ENCODE measurements around the gene CDCA3. TPM values are rescaled to one million over a fixed set of nuclear protein-coding genes. Genes with fewer than 3 reads are reported as not detected.

Gene CDCA3
- total RNA-seq, 1 experiment from 2014 or later, result 61.8 TPM

GRCh38 chr12:6827437-6827911, 23.6 kb downstream of the CDCA3 start (continued):
- no peak for TF ChIP-seq CDX4 (CRISPR knock-in tag; IDR thresholded peaks at IDR 0.05; ENCODE audit: borderline replicate concordance)
- TF ChIP-seq USF2 (CRISPR knock-in tag; IDR thresholded peaks at IDR 0.05), result peak; percentile 88
- TF ChIP-seq SP1 (CRISPR knock-in tag; conservative IDR thresholded peaks at IDR 0.05), result peak; percentile 35; the same call in 1 of the 2 replicates
- no peak for TF ChIP-seq ERG (CRISPR knock-in tag; IDR thresholded peaks at IDR 0.05)
- no peak for TF ChIP-seq EMX1 (CRISPR knock-in tag; IDR thresholded peaks at IDR 0.05)
- no peak for TF ChIP-seq TEAD4 (CRISPR knock-in tag; IDR thresholded peaks at IDR 0.05)
- TF ChIP-seq TCF7 (CRISPR knock-in tag; IDR thresholded peaks at IDR 0.05; ENCODE audit: low read depth), result no peak
- TF ChIP-seq STAT6 (CRISPR knock-in tag; conservative IDR thresholded peaks at IDR 0.05; ENCODE audit: low read depth), result no peak
- no peak for TF ChIP-seq MYBL2 (CRISPR knock-in tag; IDR thresholded peaks at IDR 0.05)
- no peak for TF ChIP-seq ATF3 (CRISPR knock-in tag; conservative IDR thresholded peaks at IDR 0.05)
- TF ChIP-seq RORB (CRISPR knock-in tag; IDR thresholded peaks at IDR 0.05), result no peak
- TF ChIP-seq ZNF532 (CRISPR knock-in tag; IDR thresholded peaks at IDR 0.05; ENCODE audit: borderline replicate concordance), result no peak
- 0 out of 2 replicates have a peak, but pooled peaks have one; percentile 32 for TF ChIP-seq ZNF232 (CRISPR knock-in tag; IDR thresholded peaks at IDR 0.05)
- TF ChIP-seq MAX (CRISPR knock-in tag; IDR thresholded peaks at IDR 0.05), result peak; percentile 55; the same call in 1 of the 2 replicates
- TF ChIP-seq ZNF425 (CRISPR knock-in tag; conservative IDR thresholded peaks at IDR 0.05), result no peak
- TF ChIP-seq USF1 (CRISPR knock-in tag; IDR thresholded peaks at IDR 0.05), result peak; percentile 88
- no peak for TF ChIP-seq E2F1 (CRISPR knock-in tag; IDR thresholded peaks at IDR 0.05)
